GM21717 (cell line): ENCODE results near the gene PTGIS.

Experiments used
- ATAC-seq: cut with Tn5 transposase; IDR thresholded peaks from one replicate; pipeline ENCODE4 v1.9.1; 2021; ENCODE audit warnings: mild to moderate bottlenecking, moderate library complexity; ENCODE audit not compliant: unreplicated experiment

The PTGIS gene

DNA sequence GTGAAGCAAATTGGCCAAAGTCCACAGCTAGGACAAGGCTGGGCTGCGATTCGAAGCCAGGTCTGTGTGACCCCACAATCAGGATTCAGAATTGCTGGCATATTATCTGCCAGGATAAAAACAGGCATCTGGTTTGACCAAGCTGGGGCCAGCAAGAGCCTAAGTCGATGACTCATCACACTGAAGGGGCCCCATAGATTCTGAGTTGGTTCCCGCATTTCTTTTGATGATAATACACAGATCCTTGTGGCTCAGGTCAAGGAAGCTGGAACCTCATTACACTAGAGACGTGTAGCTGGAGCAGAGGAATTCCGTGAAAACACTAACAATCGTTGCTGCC lies 92.0 kb downstream of the PTGIS start:
- ATAC-seq, result no peak

DNA sequence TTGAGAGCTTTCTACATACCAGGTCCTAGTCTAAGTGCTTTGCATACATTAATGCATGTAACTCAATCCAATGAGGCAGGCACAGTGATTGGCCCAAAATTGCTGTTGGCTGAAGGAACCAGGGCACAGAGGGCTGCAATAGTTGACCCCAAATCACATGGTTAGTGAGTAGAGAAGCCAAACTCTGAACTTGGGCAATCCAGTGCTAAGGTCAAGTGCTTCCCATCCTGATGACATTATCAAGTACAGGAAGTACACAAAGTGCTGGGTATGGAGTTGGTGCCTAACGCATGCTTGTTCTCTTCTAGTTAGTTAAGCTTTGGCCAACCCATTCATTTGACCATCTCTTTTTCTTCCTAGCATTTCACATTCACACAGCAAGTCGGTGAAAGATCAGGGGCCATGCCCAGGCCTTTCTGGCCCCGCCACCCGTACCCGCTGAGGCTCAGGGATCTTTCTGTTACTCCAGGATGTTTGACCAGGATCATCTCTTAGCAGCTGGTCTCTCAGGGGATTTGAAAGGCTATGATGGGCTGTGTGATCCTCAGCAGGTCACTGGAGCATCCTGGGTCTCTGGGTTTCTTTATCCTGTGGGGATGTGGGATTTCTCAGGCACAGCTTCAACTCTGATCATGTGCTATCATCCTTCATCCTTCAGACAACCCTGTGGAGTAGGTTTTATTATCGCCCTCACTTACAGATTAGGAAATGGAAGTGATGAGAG lies 92.5 kb downstream of the PTGIS start:
- no peak for ATAC-seq

DNA sequence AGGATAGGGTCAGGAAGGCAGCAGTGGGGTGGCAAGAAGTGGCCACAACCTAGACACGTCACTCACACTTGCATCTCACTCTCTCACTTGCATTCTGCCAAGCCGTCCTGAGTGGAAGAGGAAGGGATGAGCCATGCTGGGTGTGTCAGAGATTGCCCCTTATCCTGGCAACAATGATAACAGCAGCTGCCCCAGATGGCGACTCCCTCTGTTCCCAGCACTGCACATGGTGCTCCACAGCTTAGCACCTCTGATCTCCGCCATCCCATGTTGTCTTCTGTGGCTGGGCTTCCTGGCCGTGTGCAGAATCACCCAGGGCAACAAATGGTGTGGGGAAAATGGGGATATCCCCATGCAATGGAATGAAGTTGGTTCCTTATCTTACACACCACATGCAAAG lies 96.5 kb downstream of the PTGIS start:
- ATAC-seq, result no peak

DNA sequence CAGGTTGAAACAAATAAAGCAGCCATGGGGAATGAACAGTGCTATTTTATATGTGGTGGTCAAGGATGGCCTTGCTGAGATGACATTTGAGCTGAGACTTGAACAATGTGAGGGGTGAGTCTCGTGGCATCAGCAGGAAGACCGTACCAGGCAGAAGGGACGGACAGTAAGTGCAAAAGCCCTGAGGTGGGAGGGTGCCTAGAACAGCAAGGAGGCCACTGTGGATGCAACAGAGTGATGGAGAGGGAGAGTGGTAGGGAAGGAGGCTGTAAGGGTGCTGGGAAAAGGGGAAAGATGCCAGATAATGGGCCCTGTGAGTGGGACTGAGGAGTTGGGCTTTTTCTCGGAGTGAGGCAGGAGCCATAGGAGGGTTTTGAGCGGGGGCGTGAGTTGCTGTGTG lies 97.0 kb downstream of the PTGIS start:
- no peak for ATAC-seq

DNA sequence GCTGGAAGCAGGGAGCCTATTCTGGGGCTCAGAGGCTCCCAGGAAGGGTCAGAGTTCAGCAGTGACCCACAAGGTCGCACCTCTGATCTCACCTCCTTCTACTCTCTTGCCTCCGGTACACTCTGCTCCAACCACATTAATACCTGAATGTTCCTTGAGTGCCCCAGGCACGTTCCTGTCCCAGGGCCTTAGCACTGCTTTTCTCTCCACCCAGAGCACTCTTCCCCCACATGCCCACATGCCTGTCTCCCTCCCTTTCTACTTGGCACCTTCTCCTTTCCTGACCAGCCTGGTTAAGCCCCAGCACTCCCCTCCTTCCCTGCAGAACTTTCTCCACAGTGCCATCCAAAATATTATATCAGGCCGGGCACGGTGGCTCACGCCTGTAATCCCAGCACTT lies 98.9 kb downstream of the PTGIS start:
- ATAC-seq, result no peak

DNA sequence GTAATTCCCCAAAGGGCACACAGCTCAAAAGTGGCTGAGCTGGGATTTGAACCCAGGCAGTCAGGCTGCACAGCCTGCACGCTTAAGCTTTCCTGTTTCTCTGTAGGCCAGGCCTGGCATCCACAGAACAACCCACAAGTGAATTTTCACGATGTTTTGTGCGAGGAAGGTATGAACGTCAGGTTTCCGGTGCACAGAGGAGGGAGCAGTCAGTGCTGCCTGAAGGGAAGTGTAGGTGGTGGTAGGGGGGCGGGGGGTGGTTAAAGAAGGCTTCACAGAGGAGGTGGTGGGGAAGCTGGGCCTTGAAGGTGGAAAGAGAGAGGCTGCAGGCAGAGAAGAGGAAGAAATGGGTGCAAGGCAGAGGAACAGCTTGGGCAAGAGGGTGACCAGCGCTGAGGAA lies 99.5 kb downstream of the PTGIS start:
- no peak for ATAC-seq

DNA sequence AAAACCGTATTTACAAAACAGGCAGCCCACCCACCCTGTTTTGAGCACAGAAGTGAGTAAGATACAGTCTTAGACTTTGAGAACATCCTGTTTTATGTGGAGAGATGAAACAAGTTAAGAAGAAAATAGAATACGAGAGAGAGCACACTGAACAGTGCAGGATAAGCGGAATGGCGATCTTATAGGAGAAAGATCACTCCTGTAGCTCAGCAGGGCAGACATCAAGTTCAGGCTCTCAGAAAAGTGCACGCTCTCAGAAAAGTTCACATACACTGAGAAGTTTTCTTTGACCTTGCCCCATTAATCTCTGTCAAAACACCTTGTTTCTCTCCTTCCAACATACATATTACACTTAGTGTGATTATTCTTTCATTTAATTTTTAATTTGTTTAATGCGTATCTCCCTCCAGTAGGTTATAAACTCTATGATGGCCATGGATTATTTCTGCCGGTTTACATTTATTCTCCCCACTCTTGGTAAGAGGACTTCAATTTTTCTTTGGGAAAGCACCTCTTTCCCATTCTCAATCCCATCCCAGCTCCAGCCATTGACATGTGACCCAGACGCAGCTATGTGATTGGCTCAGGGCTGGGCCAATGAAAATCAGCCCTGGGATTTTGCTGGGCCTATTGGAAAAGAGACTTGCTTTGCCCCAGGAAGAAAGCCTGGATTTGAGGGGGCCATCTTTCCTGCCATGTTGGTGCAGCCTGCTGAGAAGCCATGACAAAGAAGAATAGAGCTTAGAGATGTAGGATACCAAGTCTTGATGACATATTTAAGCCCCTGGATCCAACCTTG lies 101.6 kb downstream of the PTGIS start:
- no peak for ATAC-seq

DNA sequence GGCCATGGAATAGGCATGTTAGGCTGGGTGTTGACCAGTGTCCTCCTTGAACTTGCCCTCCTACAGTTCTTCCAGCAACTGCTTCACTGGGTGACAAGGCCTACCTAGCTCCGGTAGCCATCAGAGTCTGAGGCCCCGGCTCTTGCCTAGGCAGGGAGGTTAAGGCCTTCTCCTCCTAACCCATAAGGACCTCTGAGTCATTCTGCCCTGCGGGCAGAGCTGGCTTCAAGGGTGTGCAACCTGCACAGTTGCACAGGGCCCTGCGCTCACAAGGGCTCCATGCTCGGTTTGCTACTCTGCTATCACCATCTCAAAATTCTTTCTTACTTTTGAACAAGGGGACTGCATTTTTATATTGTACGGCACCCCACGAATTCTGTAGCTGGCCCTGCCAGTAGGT lies 103.4 kb downstream of the PTGIS start:
- no peak for ATAC-seq

DNA sequence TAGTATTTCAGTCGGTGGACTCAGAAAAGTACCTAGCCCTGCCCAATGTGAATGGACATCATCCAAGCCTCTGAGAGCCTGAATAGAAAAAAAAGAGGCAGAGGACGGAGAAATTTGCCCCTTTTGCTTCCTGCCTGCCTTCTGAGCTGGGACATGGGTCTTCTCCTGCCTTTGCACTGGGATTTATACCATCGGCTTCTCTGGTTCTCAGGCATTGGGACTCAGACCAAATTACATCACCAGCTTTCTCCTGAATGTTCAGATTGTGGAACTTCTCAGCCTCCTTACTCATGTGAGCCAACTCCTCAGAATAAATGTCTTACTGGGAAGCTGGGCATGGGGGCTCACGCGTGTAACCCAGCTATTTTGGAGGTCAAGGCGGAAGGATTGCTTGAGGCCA lies 105.3 kb downstream of the PTGIS start:
- no peak for ATAC-seq

DNA sequence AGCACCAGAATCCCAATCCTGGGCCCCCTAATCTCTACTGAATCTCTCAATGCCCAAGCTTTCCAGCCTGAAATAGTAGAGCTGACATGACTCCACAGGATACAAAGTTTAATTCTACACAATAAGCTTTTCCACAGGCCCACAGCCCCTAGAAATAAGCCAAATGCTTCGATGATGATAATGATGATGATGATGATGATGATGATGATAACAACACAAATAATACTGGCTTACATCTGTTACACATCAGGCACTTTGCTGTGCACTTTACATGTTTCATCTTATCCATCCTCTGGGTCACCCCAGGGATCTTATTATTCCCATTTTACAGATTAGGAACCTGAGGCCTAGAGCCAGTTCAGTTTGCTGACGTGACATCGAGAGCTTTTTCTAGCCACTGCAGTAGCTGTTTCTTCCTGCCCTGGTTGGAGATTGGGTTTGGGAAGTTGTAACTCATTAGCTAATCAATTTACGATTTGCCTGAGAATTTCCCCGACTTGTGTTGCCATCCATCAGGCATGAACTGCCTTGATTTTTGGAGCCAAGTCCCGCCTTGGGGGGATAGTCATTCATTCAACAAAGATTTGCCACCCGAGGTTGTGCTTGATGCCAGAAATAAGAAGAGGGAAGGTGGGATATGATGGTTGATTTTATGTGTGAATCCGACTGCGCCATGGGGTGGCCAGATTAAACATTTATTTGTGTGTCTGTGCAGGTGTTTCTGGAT lies 105.9 kb downstream of the PTGIS start:
- ATAC-seq, result no peak

DNA sequence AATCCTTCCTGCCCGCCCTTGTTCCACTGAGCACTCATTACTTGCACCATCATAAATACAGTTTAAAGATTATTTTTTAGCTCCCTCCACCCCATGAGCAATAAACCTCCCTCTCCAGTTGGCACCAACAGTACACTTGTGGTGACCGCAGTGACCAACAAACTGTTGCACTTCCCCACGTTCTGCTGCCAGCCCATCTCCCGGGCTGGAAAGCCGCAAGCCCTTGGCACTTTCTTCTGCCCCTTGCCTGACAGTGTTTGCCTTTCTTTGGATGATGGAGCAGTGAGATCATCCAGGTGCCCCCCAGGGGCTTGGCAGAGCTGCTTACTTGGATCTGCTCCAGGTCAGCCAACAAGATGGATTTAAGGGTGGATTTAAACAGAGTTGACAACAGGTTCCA lies 107.0 kb downstream of the PTGIS start:
- no peak for ATAC-seq

DNA sequence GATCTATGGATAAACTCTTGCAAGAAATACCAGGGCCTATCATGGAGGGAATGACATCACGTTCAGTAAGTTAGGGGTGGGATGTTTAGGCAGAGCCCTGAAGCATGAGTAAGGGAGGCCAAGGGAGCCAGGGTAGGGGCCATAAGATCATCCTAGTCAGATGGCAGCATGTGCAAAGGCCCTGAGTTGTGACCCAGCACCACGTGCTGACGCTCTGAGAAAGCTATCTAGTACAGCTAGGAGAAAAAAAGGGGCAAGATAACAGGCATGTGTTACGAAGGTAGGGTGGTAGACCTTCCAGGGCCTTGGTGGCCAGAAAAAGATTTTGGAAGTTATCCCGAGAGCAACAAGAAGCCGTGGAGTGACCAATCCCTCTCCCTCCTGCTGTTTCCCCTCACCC lies 107.8 kb downstream of the PTGIS start:
- ATAC-seq, result no peak

DNA sequence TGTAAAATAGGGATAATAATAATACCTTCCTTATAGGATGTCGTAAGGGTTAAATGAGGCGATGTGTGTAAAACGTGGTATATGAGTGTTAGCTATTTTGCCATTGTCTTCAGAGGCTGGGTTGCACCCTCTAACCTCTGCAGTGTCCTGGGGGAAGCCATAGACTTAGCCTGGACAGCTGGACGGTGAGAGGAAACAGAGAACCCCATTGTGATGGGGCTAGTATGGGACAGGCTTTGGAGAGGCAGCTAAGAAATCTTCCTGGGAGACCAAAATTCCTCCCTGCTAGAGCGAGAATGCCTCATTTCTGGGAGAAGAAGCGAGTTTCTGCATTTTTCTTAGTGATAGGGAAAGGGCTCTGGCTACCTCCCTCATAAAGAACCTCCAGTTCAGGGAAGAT lies 108.3 kb downstream of the PTGIS start:
- ATAC-seq, result no peak

DNA sequence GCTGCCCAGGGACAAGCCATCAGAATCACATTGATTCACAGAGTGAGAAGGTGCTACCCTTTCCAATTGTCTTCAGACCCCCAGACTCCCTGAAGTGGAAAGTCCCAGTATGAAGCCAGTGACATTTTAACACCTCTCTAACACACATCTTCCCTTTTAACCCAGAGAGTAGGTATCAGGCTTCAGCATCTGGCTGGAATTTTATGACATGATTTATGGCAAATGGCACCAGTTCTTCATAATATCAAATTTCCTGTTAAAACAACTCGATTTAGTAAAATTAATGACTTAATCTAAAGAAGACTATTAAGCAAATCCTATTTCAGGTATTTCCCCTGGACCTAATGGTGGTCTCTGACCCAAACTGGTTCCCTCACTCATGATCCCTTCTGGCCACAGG lies 110.5 kb downstream of the PTGIS start:
- ATAC-seq, result no peak

DNA sequence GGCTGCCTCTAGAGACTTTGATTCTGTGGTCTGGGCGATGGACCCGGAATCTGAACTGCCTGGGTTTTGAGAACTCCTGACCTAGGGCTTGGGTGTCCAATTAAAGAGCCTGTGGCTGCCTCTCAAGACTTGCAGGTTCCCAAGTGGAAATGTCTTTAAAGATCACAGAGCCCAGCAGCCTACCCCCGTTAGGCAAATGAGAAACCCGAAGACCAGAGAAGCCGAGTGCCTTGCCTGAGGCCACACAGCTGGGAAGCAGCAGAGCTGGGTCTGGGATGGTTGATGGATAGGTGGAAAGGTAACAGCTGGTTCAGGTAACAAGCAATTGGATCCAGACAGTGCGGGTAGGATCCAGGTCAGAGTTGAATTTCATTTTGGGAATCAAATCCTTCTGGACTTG lies 111.3 kb downstream of the PTGIS start:
- no peak for ATAC-seq

DNA sequence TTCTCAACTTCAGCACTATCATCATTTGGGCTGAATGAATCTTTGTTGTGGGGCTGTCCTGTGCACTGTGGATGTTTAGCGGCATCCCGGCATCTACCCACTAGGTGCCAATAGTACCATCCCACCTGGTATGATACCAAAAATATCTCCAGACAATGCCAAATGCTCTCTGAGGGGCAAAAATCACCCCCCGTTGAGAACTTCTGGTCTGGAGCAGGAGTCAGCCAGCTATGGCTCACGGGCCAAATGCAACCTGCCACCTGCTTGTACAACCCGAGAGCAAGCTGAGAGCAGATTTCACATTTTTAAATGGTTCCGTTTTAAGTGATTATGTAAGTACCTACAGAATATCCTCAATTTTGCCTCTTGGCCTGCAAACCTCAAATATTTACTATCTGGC lies 112.2 kb downstream of the PTGIS start:
- no peak for ATAC-seq
